ENCODE measurements around the gene DTD2.

GRCh38 chr14:31410048-31410650 lies 47.2 kb downstream of the DTD2 start:
- TF ChIP-seq CTCF (conservative IDR thresholded peaks at IDR 0.05; ENCODE audit: low read depth, low read length) (no peak), POLR2A (IDR thresholded peaks at IDR 0.05; ENCODE audit: low read depth, low read length) (no peak), RFX5 (IDR thresholded peaks at IDR 0.05; ENCODE audit: low read depth, low read length) (no peak), ELK1 (IDR thresholded peaks at IDR 0.05; ENCODE audit: borderline replicate concordance, low read depth, low read length) (no peak), RCOR1 (IDR thresholded peaks at IDR 0.05; ENCODE audit: insufficient replicate concordance, low read length) (no peak)
